MM.1S (cell line): ENCODE results near the gene ANKK1.

Experiments used
- EZH2 ChIP-seq: fragments of 300-600 bp; sonication (generic); optimal IDR thresholded peaks from 2 replicates; pipeline ENCODE3; 2017; ENCODE audit warnings: low read depth, mild to moderate bottlenecking, antibody characterized with exemption, low read length, mixed read lengths
- EZH2phosphoT487 ChIP-seq: fragments of 300-600 bp; sonication (generic); IDR thresholded peaks from 2 replicates; pipeline ENCODE4 v1.6.1; 2018; ENCODE audit warnings: antibody characterized with exemption, low read length
- TF ChIP-seq, protein P1 (sequence below): fragments of 300-600 bp; sonication (generic); IDR thresholded peaks from 2 replicates; pipeline ENCODE4 v1.5.1; 2016; ENCODE audit warnings: antibody characterized with exemption, low read length, mixed read lengths

DNA sequence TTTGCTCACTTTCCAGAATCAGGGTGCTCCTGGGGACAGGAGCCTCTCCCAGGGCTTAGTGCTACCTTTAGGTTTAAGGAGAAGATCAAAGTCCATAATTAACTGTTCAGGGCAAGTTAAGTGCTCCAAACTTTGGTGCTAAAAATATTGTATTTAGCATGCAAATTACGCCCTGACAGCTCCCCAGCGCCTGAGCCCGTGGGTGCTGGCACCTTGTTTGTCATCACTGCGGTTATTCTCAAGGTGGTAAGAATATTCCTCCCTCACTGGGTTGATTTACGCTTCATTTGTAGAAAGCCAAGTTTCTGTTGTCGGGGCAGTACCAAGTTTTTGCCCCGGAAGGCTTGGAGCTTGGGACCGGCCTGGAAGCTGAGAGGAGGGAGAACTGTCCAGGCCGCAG is 21.3 kb downstream of the ANKK1 start:
- TF ChIP-seq EZH2phosphoT487 (no peak), EZH2 (no peak)
- TF ChIP-seq, protein P1, sequence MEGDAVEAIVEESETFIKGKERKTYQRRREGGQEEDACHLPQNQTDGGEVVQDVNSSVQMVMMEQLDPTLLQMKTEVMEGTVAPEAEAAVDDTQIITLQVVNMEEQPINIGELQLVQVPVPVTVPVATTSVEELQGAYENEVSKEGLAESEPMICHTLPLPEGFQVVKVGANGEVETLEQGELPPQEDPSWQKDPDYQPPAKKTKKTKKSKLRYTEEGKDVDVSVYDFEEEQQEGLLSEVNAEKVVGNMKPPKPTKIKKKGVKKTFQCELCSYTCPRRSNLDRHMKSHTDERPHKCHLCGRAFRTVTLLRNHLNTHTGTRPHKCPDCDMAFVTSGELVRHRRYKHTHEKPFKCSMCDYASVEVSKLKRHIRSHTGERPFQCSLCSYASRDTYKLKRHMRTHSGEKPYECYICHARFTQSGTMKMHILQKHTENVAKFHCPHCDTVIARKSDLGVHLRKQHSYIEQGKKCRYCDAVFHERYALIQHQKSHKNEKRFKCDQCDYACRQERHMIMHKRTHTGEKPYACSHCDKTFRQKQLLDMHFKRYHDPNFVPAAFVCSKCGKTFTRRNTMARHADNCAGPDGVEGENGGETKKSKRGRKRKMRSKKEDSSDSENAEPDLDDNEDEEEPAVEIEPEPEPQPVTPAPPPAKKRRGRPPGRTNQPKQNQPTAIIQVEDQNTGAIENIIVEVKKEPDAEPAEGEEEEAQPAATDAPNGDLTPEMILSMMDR: no peak
